ENCODE data around the gene NAGLU.
A peak's percentile ranks its signal among the peaks of the same experiment; 100 is the strongest.

Gene NAGLU

DNA sequence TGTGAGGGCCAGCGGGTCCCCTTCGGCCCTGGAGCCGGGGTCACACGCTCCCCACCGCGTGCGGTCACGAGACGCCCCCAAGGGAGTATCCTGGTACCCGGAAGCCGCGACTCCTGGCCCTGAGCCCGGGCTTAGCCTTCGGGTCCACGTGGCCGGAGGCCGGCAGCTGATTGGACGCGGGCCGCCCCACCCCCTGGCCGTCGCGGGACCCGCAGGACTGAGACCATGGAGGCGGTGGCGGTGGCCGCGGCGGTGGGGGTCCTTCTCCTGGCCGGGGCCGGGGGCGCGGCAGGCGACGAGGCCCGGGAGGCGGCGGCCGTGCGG lies at the start of gene NAGLU:
NAGLU (plus strand) TSS at position 194 of the 324 bp plus-strand sequence; CDS start at position 226, 32 bp downstream.
- peak; percentile 40 to 98 (median 89) for DNase-seq

DNA sequence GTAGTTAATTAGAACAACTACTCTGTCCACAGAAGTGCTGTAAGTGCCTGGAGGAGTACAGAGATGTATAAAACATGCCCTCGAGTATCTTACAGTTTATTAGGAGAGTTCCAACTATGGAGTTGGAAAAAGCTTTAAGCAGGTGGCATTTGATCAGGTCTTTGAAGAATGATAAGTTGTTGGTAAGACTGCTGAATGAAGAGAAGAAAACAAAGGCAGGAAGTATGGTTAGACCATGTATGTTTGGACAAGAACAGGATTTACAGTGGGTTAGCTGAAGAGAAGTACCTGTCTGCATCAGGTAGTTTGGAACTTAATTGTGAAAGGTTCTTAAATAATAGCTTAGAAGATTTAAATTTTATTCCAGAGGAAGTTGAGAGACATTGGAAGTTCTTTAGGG lies 48.0 kb upstream of the NAGLU start:
- no peak for DNase-seq

DNA sequence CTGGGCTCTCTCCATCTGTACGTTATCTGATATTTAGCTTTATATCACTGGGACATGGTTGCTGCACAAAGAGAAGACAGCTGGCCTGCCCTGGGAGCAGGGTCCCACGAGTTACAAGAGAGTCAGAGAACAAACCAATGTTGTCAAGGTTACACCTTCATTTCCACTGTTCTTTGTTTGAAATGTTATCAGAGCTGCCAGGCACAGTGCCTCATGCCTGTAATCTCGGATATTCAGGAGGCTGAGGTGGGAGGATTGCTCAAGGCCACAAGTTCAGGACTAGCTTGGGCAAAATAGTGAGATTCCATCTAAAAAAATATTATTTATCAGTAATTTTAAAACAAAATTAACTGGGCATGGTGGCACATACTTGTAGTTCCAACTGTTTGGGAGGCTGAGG lies 42.7 kb upstream of the NAGLU start:
- no peak for DNase-seq

DNA sequence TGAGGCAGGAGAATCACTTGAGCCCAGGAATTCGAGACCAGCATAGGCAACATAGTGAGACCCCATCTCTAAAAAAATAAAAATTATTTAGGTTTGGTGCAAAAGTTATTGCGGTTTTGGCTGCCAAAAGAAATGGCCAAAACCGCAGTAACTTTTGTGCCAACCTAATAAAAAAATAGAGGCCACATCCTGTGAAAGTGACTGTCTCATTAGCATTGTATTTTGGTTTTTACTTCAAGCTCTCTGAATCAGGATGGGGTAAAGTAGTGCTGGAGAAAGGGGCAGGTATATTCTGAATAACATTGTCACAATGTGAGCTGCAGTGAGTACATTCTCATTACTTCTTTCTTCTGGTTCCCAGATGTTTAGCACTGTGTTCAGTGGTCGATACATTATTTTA lies 41.4 kb upstream of the NAGLU start:
- DNase-seq = no peak

DNA sequence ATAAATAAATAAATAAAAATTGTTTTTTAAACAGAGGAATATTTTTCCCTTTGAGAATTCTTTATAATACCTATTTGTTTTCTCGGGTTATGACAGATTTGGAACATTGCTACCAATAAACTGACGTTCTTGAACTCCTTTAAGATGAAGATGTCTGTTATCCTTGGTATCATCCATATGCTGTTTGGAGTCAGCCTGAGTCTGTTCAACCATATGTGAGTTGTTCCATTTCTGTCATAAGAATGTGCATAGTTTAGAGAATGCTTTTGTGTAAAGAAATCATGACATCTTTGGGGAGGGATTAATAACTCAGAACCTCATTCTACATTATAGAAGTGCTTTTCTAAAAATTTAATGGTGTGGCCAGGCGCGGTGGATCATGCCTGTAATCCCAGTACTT lies 37.2 kb upstream of the NAGLU start:
- DNase-seq = no peak

DNA sequence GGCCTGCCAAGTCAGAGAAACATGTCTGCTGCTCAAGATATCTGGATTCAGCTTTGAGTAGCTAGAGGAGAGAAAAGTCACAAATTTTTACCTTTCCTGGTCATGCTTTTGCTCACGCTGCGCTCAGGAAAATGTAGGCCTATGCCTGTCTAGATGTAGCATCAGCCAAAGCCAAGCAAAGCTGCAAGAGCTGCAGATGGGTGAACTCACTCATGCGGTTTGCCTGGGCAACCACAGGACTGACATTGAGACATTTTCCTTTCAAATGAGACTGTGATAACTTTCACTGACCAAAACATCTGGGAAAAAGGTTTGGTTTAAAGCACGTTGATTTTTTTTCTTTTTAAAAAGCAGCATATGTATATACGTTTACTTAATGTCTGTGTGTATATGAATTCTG lies 34.0 kb upstream of the NAGLU start:
- DNase-seq = no peak

DNA sequence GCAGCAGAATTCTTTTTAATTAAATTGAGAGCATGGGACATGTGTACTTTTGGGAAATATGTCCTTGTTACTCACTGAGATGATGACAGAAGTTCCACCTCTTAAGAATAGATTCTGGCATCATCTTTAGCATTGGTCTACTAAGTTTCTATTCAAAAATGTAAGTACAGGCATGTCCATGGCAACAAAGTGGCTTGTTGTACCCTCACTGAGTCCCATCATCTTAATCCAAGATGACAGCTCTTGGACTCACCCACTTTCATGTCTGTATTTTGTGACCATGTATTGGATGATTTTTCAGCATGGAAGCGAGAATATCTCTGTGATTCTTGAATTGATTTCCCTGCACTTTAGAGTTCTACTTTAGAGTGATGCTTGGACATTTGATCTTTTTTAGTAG lies 33.1 kb upstream of the NAGLU start:
- DNase-seq = no peak

DNA sequence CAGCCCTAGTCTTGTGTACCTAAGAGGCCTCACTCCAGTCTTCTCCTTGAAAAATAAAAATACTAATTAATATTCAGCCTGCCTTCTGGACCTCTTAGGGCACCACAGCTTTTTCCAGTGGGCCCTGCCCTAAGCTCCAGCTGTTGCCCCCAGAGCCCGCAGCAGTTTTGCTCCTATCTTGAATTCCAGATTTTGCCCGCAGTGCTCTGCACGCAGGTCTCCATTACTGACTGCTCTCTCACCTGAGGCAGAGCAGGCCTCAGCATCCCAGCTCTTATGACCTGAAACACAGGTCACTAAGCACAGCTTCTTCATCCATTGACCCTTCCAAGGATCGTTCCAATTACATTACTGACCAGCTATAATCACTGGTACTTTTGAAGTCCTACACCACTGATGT lies 28.4 kb upstream of the NAGLU start:
- no peak for DNase-seq

DNA sequence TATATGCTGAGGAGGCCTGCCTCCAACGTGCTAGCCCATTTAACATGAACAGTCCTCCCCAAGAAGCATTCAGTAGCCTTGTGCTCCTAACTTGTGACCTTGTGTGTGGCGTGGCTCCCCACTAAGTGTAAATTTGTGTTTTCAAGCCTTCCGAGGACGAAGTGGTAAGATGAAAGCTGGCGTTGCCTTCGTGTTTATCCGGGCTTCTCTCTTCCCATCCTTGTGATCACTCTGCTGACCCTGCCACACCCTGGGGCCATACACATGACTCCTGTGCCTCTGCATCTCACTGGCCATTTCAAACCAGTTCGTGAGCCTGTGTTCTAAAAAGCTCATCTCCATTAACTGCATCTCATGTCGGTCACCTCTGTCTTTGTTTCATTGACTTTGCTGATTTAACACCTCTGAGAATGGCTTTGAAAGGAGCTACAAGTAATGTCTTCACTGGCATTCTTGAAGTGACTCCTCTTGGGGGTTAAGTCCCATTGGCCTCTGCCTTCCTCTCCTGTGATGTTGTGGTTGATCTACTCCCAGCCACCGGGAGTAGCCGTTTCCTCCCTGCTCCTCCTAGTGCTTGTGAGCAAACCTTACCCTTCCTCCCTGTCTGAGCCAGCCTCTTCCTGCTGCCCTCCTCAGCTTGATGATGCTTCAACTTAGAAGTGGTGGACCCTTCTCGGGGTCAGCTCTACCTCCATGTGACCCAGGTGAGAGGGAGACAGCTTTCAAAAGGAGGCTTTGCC lies 27.4 kb upstream of the NAGLU start:
- no peak for DNase-seq

DNA sequence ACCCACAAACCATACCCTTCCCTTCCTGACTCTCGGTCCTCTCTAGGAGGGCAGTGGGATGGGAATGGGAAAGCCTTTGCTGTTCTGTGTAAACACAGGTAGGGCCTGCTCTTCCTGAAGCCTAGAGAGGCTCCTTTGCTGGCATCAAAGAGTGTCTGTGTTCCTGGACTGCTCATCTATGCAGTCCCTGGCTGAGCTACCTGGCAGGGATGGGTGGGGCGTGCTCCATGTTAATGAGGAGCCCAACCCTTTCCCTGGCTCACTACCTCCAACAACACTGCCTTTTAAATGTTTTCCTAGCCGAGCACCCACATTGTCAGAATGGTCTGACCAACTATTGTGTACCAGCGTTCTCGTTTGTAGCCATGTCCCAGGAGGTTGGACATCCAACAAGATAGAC lies 26.6 kb upstream of the NAGLU start:
- no peak for DNase-seq

DNA sequence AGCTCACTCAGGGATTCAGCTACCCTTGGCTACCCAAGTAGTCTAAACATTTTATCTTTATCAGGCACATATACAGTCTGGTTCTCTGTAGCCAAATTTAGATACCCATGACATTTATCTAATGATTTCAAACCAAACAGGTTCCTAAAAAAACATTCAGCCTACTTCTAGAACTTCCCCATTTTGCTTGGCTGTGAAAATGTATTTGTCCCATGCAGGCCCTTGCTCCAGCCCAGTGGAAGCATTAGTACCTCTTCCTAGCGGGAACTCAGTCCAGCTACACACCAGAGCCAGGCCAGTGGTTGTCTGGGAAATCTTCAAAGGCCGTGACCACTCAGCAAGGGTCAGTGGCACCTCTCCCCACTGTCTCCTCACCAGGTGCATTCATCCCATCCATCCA lies 26.2 kb upstream of the NAGLU start:
- DNase-seq = no peak

DNA sequence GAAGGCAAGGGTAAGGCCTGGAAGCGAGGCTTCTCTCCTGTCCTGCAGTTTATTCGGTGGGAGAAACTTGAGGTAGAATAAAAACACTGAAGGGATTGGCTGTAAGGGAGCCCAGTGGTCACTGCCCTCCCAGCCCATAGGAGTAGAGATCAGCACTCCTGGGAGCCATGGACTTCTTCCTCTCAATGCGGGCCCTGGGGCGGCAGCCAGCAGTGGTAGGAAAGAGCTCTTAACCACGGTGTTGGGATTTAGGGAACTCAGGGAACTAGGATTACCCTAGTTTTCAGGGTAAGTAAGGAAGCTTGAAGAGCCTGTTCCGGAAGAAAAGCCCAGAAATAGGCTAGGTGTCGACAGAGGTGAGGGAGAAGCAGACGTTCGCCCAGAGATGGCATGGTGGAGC lies 23.8 kb upstream of the NAGLU start:
- no peak for DNase-seq

DNA sequence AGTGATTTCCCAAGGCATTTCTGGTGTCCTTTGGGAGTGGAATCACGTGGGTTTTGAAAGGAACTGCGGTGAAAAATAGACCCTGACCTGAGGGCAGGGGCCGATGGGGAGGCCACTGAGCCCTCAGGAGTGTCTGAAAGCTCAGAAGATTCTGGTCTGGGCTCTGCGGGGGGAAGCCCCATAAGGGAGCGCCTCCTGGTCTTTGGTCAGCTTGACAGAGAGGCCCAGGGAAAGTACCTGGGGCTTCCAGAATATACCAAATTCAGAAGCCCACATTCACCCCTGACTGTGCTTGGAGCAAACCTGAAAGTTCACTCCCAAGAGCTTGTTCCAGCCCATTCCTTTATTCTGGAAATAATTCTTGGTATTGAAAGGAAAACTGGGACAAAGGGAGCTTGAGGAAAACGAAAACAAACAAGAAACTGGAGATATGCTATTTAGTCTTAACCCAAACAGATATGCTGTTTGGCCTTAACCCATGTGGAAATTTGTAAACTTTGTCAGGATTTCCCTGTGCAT lies 23.2 kb upstream of the NAGLU start:
- no peak for DNase-seq

DNA sequence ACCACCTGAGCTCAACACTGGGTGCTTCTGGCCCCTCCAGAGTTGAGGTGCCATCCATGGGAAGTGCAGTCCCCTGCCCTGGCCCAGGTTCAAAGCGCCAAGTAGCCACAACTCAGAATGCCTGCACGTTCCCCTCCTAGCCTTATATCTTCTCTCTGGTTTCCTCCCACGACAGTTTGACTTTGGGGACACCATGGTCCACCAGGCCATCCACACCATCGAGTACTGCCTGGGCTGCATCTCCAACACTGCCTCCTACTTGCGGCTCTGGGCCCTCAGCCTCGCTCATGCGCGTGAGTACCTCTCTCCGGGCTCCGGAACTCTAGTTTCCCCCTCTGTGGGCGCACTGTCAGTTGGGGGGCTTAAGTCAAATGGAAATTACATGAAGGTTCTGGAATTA lies 22.4 kb upstream of the NAGLU start:
- no peak for DNase-seq

DNA sequence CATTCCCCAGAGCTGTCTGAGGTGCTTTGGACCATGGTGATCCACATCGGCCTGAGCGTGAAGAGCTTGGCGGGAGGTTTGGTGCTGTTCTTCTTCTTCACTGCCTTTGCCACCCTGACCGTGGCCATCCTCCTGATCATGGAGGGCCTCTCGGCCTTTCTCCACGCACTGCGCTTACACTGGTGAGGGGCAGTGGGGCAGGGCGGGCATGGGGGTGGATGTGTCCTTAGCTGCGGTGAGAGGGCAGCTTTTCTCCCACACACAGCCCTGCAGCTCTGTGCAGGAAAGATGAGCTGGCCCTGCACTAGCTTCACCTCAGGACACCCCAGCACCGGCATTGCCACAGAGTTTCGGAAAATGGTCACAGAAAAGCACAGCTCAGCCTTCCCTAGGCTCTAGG lies 21.8 kb upstream of the NAGLU start:
- no peak for DNase-seq

DNA sequence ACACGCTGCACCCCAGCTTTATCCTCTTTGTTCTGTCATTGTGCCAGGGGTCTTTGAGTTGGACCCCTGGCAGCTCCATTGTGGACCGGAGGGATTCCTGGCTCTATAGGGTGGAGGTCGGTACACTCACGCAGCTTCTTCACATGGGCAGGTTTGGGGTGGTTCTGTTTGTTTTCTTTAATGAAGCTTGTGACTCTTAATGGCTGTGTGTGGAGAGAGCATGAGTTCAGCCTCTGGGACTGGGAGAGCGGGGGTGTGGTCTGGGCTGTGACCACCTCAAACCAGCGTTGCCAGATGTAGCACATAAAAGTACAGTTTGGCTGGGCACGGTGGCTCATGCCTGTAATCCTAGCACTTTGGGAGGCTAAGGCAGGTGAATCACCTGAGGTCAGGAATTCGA lies 21.2 kb upstream of the NAGLU start:
- DNase-seq = no peak

DNA sequence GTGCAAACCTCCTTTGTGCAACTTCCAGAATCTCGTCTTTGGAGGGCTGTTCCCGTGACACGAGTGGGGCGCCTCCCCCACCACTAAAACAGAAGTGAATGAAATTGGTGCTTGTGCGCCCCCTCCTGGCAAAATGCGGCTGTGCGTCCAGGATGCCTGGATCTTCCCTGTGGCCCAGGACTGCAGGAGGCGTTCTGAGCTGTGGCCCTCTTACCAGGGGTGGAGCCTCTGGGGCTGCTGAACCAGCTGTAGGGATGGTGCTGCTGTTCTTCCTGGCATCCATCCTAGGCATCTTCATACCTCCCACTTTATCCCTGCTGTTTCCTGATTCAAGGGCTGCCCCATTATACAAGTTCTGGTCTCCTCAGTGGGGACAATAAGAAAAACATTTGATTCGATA lies 18.5 kb upstream of the NAGLU start:
- peak in 52 of 58 donors; percentile 5 to 85 (median 48) for DNase-seq

DNA sequence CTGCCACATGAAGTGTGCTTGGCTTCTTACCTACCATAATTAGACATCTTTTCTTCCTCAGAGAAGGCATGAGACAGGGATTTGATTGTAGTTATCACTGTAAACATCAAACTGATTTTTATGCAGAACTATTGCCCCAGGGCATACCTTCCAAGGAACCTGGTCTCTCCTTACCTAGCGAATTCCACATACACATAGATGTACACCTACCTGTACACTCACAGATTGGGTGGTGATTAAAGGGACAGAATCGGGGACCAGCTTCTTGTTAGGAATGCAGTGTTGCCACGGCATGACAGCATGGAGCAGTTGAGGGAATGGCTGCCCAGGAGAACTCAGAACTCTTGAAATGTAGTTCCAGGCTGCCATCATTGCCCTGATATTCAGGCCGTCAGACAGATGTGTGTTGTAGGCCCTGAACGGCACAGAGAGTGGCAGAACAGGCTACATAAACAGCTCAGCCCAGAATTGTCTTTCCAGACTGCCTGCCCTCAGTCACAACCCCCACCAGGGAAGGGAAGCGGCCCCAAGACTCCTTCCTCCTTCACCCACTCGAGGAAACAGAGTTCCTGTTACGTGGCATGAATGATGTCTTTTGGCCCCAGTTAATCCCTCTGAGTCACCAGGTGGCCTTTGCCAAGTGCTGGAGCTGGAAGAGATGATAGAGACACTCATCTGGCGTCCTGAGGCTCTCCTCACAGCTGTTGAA lies 17.8 kb upstream of the NAGLU start:
- peak in 23 of 58 donors; percentile 7 to 66 (median 26) for DNase-seq

DNA sequence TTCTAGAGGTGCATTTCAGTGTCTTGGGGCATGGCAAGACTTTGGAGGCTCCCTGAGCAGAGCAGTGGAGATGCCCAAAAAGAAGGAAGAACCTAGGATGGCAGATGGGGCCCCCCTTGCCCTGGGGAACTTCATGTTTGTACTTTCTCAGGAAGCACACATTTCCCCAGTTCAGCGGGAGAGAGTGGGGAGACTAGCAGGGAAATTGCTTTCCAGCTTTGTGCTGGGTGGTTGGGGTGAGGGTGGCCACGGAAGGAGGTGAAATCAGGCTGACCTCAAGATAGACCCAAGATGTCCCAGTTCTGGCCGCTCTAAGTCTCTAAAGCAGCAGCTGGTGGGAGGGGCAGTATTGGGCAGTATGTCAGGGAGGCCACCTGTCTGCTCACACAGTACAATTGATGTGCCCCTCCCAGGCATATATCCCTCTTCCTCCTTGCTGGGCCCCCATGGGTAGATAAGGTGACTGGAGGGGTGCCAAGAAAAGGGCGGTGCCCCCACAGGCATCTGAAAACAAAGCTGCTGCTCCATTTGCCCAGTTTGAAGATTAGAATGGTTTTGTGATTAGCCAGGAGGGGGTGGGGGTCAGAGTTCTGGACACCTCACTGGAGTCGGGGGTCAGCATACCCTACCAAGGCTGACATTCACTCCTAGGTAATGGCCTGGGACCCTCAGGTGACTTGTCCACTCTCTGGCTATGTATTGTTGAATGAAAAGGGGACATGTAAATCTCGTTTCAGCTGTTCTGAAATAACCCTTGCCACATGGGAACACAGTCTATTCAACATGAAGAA lies 17.1 kb upstream of the NAGLU start:
- DNase-seq = peak in 1 of 58 donors; percentile 14

DNA sequence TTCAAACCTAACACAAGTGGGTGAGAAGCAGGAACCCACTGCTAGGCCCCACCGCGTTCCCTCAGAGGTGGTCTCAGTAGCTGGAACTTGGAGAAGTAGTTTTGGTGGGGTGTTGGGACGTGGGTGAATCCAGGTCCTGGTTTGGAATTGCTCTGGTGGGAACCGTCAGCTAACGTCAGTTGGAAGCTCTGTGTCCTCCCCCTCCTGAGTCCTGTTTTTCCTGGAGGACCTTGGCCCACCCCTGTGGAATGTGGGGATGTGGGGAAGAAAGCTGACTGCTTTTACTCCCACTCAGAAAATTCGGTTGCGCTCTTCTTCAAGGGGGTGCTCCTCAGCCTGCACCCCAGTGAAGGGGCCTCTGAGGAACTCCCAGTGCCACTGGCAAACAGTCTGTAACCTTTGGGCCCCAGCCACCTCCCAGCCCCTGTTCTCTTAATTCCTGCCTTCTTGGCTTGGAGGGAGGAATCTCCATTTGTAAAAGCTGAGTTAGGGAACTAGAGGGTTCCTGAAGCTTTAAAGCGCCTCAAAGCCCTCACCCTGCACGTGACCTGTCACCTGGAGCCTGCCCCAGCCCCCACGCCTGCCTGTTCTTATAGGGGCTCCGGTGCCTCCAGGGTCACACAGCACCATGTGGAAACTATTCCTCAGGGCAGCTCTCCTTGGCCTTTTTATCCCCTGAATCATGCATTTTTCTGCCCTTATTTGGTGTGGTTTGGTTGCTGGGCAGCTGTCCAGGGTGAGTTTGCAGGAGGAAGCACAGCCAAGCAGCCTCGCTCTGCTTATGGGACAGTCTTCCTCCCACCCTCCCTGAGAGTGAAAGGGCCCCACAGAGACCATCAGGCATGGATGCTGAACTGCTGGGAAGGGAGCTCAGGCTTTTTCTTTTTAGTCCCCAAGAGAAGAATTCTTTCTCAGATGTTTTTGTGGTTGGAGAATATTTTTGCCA lies 16.2 kb upstream of the NAGLU start:
- peak in 53 of 58 donors; percentile 19 to 86 (median 67) for DNase-seq

DNA sequence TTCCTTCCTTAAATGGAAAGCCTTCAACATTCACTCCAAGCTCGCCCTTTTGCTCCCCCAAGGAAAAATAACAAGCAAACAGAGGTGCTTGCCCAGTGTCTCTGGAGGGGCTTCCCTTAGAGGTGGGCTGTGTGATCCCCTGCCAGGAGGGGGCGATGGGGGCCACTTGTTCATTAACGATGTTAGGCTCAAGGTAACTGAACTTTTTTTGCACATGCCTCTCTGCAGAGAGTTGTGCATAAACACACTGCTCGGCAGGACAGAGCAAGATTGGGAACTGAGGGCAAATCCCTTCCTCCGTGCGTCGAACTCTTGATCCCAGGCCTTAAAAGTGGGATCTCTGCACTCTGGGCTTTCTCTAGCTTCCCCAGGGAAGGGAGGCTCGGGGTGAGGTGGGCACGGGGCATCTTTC lies 15.5 kb upstream of the NAGLU start:
- no peak for DNase-seq
